Ascending aorta (tissue), 2 donors: ENCODE data around the gene ZC3H7B. TPM values are rescaled to one million over a fixed set of nuclear protein-coding genes. Genes with fewer than 3 reads are reported as not detected.

Source experiments
- DNase-seq, 2 donors: peaks; one replicate each; pipeline ENCODE4 v3.0.0-alpha.2; 2019; ENCODE audit warnings: low spot score in 2 of 2
- H3K27ac ChIP-seq, 2 donors: fragments of 200-600 bp; sonication (generic); one replicate each; pipeline ENCODE4 v1.5.1; 2016 to 2017; ENCODE audit warnings: mild to moderate bottlenecking in 1 of 2
- H3K27me3 ChIP-seq: fragments of 200-600 bp; sonication (generic); one replicate; pipeline ENCODE4 v1.5.1; 2017
- H3K36me3 ChIP-seq, 2 donors: fragments of 200-600 bp; sonication (generic); one replicate each; pipeline ENCODE4 v1.5.1; 2016
- H3K4me1 ChIP-seq, 2 donors: fragments of 200-600 bp; sonication (generic); one replicate each; pipeline ENCODE4 v1.5.1; 2016 to 2017; ENCODE audit warnings: mild to moderate bottlenecking in 1 of 2
- H3K4me3 ChIP-seq, 2 donors: fragments of 200-600 bp; sonication (generic); one replicate each; pipeline ENCODE4 v1.5.1; 2016 to 2017; ENCODE audit warnings: mild to moderate bottlenecking in 1 of 2
- H3K9me3 ChIP-seq, 2 donors: fragments of 200-600 bp; sonication (generic); one replicate each; pipeline ENCODE4 v1.5.1; 2016
- intact Hi-C: fragments of 100-400 bp; cut with DNase I; formaldehyde crosslinking; loops from one replicate; pipeline ENCODE4 v1.15.1; 2023
- total RNA-seq: library from RNA; depleted of rRNA; stranded (reverse); fragments of >200 nt; gene quantifications from one replicate; pipeline ENCODE4 v1.1.0, GENCODE V29; 2016
- TF ChIP-seq, protein P1 (sequence below), 3 experiments: fragments of 200-600 bp in 2 of 3; fragments of 450-650 bp in 1 of 3; sonication (generic) in 2 of 3; IDR thresholded peaks; one replicate each; pipeline ENCODE4 v1.5.1; 2016 to 2019; ENCODE audit warnings: antibody characterized with exemption in 3 of 3, mild to moderate bottlenecking in 1 of 3, moderate library complexity in 1 of 3

Gene ZC3H7B
- total RNA-seq, 1 donor from 2014 or later: 54.9 TPM

DNA sequence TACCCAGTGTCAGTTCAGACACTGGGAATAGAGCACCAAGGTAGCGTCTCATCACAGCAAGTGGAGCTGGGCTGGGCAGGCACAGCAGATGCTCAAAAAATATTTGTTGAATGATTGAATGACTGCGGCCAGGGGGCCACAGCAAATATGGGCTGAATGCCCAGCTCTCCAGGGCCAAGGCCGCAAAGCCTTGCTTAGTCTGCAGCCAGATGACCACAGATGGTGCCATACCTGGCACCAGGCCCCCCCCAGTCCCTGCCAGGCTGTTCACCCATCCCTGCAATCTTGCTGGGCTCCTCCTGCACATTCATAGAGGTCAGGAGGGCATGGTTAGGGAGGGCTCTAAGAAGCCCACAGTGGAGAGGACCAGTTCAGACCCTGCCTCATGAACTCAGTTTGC, 32.9 kb downstream of the ZC3H7B start:
- no peaks in the 10 kb centered on the region for H3K9me3 ChIP-seq
- DNase-seq: no peak
- H3K4me1 ChIP-seq: no peaks in the 10 kb centered on the region
- H3K36me3 ChIP-seq: peaks cover 62 to 65% of the 10 kb centered on the region in 2 donors
- H3K27me3 ChIP-seq: no peaks in the 10 kb centered on the region
- intact Hi-C loops: no loop called here
- H3K27ac ChIP-seq: no peak overlapping the region
- TF ChIP-seq, protein P1, sequence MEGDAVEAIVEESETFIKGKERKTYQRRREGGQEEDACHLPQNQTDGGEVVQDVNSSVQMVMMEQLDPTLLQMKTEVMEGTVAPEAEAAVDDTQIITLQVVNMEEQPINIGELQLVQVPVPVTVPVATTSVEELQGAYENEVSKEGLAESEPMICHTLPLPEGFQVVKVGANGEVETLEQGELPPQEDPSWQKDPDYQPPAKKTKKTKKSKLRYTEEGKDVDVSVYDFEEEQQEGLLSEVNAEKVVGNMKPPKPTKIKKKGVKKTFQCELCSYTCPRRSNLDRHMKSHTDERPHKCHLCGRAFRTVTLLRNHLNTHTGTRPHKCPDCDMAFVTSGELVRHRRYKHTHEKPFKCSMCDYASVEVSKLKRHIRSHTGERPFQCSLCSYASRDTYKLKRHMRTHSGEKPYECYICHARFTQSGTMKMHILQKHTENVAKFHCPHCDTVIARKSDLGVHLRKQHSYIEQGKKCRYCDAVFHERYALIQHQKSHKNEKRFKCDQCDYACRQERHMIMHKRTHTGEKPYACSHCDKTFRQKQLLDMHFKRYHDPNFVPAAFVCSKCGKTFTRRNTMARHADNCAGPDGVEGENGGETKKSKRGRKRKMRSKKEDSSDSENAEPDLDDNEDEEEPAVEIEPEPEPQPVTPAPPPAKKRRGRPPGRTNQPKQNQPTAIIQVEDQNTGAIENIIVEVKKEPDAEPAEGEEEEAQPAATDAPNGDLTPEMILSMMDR (IDR thresholded peaks at IDR 0.05): no peak
- no peak overlapping the region for H3K4me3 ChIP-seq

DNA sequence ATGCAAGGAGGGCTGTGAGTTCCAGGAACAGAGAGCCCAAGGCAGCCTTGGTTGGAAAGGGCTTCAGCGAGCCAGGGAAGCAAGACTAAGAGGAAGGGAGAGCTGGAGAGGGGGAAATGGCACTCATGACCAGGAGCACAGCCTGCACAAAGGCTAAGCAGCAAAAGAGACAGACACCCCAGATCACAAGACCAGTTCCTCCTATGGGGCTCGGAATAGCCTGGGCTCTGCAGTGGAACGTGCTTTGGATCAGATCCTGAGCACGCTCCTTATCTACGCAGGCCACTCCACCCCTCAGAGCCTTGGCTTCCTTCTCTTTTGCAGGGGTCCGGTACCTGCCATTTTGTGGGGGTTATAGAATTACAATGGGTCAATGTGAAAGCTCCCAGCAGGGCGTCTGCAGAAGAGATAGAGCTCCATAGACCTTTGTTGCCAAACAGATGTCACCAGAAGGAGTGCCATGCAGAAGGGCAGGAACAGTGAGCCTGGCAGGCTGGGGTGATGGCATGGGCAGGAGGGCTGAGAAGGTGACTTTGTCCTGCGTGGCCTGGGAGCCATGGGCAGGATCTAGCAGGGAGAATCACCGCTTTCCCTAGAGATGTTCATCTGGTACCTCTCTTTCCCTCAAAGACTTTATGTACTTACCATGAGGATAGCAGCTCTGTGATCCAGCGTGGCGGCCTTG, 33.8 kb downstream of the ZC3H7B start:
- Histone ChIP-seq H3K4me1 (no peaks in the 10 kb centered on the region), H3K4me3 (no peak overlapping the region), H3K27me3 (no peaks in the 10 kb centered on the region), H3K27ac (no peak overlapping the region), H3K36me3 (peaks cover 65% of the 10 kb centered on the region in 2 donors), H3K9me3 (no peaks in the 10 kb centered on the region)
- TF ChIP-seq, protein P1 (IDR thresholded peaks at IDR 0.05): no peak
- no peak for DNase-seq
- intact Hi-C loops: no loop called here

DNA sequence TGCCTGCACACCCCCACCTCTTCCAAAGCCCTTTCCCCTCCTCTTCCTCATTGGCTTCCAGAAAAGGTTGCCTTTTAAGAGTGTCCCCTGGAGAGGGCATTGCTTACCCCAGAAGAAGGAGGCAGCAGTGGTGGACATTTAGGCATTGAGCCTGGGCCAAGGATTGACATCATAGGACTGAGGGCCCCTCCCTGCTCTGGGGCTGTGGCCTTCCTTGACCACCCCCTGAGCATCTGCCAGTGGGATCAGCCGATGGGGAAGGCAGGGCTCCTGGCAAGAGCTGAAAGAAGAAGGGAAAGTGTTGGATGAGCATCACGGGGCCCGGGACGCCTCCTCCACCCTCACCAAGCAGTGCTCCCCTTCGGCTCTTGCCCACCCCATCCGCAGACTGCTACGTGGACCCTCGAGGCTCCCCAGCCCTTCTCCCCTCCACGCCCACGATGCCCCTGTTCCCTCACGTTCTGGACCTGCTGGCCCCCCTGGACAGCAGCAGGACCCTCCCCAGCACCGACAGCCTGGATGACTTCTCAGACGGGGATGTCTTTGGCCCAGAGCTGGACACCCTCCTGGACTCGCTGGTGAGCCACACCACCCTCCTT, 37.4 kb downstream of the ZC3H7B start:
- no peaks in the 10 kb centered on the region for H3K4me1 ChIP-seq
- peaks cover 53 to 72% of the 10 kb centered on the region in 2 donors for H3K36me3 ChIP-seq
- no peak for DNase-seq
- no peak overlapping the region for H3K4me3 ChIP-seq
- no peaks in the 10 kb centered on the region for H3K27me3 ChIP-seq
- TF ChIP-seq, protein P1 (IDR thresholded peaks at IDR 0.05): no peak
- no peaks in the 10 kb centered on the region for H3K9me3 ChIP-seq
- intact Hi-C loops: no loop called here
- no peak overlapping the region for H3K27ac ChIP-seq

DNA sequence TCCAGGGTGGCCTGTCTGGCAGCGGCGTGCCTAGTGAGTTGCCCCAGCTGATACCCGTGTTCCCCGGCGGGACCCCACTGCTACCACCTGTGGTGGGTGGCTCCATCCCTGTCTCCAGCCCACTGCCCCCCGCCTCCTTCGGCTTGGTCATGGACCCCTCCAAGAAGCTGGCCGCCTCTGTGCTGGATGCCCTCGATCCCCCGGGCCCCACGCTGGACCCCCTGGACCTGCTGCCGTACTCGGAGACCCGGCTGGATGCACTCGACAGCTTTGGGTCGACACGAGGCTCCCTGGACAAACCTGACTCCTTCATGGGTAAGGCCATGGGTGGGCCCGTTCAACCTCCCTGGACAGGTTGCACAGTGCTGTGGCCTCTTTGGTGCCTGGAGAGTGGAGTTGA, 38.5 kb downstream of the ZC3H7B start:
- H3K4me1 ChIP-seq: no peaks in the 10 kb centered on the region
- H3K27me3 ChIP-seq: no peaks in the 10 kb centered on the region
- H3K27ac ChIP-seq: no peak overlapping the region
- H3K4me3 ChIP-seq: no peak overlapping the region
- DNase-seq: no peak
- intact Hi-C loops: no loop called here
- TF ChIP-seq, protein P1 (IDR thresholded peaks at IDR 0.05): no peak
- H3K36me3 ChIP-seq: peaks cover 53 to 72% of the 10 kb centered on the region in 2 donors
- H3K9me3 ChIP-seq: no peaks in the 10 kb centered on the region

DNA sequence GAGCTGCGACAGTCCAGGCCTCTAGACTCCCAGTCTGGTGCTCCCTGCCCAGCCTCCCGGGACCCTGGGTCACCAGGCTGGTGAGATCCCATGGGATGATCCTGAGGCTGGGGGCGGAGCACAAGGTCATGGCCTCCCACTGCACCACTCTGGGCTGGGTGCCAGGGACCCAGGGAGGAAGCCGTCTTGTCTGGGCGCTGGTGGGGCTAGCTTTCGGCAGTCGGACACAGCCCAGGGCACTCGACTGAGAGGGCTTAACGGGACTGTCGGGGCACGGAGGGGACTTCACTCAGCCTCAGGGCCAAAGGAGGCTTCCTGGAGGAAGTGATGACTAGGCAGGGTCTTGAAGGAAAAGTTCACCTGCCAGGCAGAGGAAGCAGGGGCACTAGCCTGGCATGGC, 39.0 kb downstream of the ZC3H7B start:
- Histone ChIP-seq H3K36me3 (peaks cover 55 to 72% of the 10 kb centered on the region in 2 donors), H3K9me3 (no peaks in the 10 kb centered on the region), H3K27ac (no peak overlapping the region), H3K4me1 (no peaks in the 10 kb centered on the region), H3K27me3 (no peaks in the 10 kb centered on the region), H3K4me3 (no peak overlapping the region)
- no peak for DNase-seq
- TF ChIP-seq, protein P1 (IDR thresholded peaks at IDR 0.05): no peak
- intact Hi-C loops: no loop called here
